Hepatocyte (in vitro differentiated cells): ENCODE data around the gene DYNC2H1. TPM values are rescaled to one million over a fixed set of nuclear protein-coding genes. Genes with fewer than 3 reads are reported as not detected.

Source experiments
- DNase-seq: peaks from one replicate; pipeline ENCODE4 v3.0.0-alpha.2; 2016; ENCODE audit warnings: low spot score
- H2AFZ ChIP-seq: fragments of 200-600 bp; sonication (generic); 2 replicates; pipeline ENCODE4 v1.6.0; 2016; ENCODE audit warnings: antibody characterized with exemption, mild to moderate bottlenecking
- H3K27ac ChIP-seq: fragments of 200-600 bp; sonication (generic); 2 replicates; pipeline ENCODE4 v1.5.1; 2016; ENCODE audit warnings: mild to moderate bottlenecking
- H3K27me3 ChIP-seq: fragments of 200-600 bp; sonication (generic); 2 replicates; pipeline ENCODE4 v1.6.1; 2016
- H3K36me3 ChIP-seq: fragments of 200-600 bp; sonication (generic); replicated peaks from 2 replicates; pipeline ENCODE4 v1.5.1; 2016; ENCODE audit warnings: low read depth; ENCODE audit not compliant: insufficient read depth
- H3K4me1 ChIP-seq: fragments of 200-600 bp; sonication (generic); 2 replicates; pipeline ENCODE4 v1.5.1; 2016; ENCODE audit warnings: mild to moderate bottlenecking, moderate library complexity; ENCODE audit not compliant: insufficient read depth
- H3K4me2 ChIP-seq: fragments of 200-600 bp; sonication (generic); 2 replicates; pipeline ENCODE4 v1.6.0; 2016
- H3K4me3 ChIP-seq: fragments of 200-600 bp; sonication (generic); 2 replicates; pipeline ENCODE4 v1.5.1; 2016; ENCODE audit warnings: mild to moderate bottlenecking
- H3K79me2 ChIP-seq: fragments of 200-600 bp; sonication (generic); 2 replicates; pipeline ENCODE4 v1.6.0; 2017; ENCODE audit warnings: mild to moderate bottlenecking
- H3K9me2 ChIP-seq: fragments of 200-600 bp; sonication (generic); replicated peaks from 2 replicates; pipeline ENCODE4 v1.6.0; 2017; ENCODE audit warnings: mild to moderate bottlenecking; ENCODE audit not compliant: insufficient read depth
- H3K9me3 ChIP-seq: fragments of 200-600 bp; sonication (generic); 2 replicates; pipeline ENCODE4 v1.5.1; 2016; ENCODE audit warnings: low read depth, mild to moderate bottlenecking
- H4K20me1 ChIP-seq: fragments of 200-600 bp; sonication (generic); 2 replicates; pipeline ENCODE4 v1.6.0; 2016; ENCODE audit warnings: mild to moderate bottlenecking; ENCODE audit not compliant: insufficient read depth, poor library complexity, severe bottlenecking
- EZH2 ChIP-seq: fragments of 200-600 bp; sonication (generic); IDR thresholded peaks from 2 replicates; pipeline ENCODE4 v1.6.1; 2016; ENCODE audit warnings: antibody characterized with exemption, mild to moderate bottlenecking, borderline replicate concordance
- EZH2phosphoT487 ChIP-seq: fragments of 200-600 bp; sonication (generic); IDR thresholded peaks from one replicate; pipeline ENCODE4 v1.6.1; 2018; ENCODE audit warnings: antibody characterized with exemption, mild to moderate bottlenecking, low read depth, moderate library complexity; ENCODE audit not compliant: unreplicated experiment, severe bottlenecking
- WGBS: methylation state at CpG from one replicate; pipeline ENCODE4 v1.1.6; 2016; ENCODE audit warnings: low lambda C conversion rate; ENCODE audit errors: missing lambda C conversion rate; 5-methylcytosine and 5-hydroxymethylcytosine counted together
- polyA plus RNA-seq: library from polyadenylated mRNA; unstranded; fragments of >200 nt; fragmentation: Nextera tagmentation; extraction: Ambion mirVana; gene quantifications from 2 replicates; pipeline ENCODE4 v1.2.1, GENCODE V29; 2016
- total RNA-seq: library from RNA; depleted of rRNA; stranded (reverse); fragments of >200 nt; gene quantifications from 2 replicates; pipeline ENCODE4 v1.2.3, GENCODE V29; 2014
- TF ChIP-seq, protein P1 (sequence below): fragments of 200-600 bp; sonication (generic); IDR thresholded peaks from 2 replicates; pipeline ENCODE4 v1.5.1; 2016; ENCODE audit warnings: antibody characterized with exemption, mild to moderate bottlenecking; ENCODE audit not compliant: poor library complexity

The DYNC2H1 gene
- total and polyA plus RNA-seq, 2 experiments from 2014 or later: 4.4 to 16.9 TPM

DNA sequence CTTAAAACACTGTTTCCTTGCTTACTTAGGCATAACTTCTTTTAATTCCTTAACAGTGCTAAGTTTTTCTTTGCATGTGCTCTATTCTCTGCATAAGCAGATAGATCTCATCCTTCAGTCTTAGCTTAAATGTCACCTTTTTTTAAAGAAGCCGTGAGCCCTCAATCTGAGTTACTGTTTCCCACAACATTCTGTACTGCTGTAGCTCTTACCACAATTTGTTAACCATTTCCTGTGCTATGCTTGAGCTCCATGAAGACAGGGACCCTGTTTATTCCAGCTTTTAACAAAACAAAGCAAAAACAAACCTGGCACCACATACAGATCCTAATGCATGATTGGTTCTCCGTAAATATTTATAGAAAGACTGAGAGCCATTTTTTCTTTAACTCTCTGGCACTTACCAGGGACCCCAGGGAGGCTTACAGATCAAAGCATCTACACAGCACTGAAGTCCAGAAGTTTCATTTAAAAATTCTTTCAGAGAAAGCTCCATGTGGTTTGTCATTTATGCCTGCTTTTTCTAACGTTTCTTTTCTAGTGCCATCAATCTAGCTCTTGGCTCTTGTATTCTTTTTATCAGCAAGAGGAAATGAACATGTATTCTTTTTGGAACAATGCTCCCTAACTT, 74.9 kb downstream of the DYNC2H1 start:
- no peaks in the 10 kb centered on the region for H3K79me2 ChIP-seq
- no peaks in the 10 kb centered on the region for H4K20me1 ChIP-seq
- H2AFZ ChIP-seq: no peak overlapping the region
- WGBS: 51% methylated on average over 3 of the region's 3 CpGs
- no peak overlapping the region for H3K4me2 ChIP-seq
- H3K9me3 ChIP-seq: no peaks in the 10 kb centered on the region
- H3K27me3 ChIP-seq: no peaks in the 10 kb centered on the region
- no peak overlapping the region for H3K27ac ChIP-seq
- H3K4me3 ChIP-seq: no peak overlapping the region
- no peak for DNase-seq
- TF ChIP-seq EZH2 (no peak), EZH2phosphoT487 (no peak)
- TF ChIP-seq, protein P1, sequence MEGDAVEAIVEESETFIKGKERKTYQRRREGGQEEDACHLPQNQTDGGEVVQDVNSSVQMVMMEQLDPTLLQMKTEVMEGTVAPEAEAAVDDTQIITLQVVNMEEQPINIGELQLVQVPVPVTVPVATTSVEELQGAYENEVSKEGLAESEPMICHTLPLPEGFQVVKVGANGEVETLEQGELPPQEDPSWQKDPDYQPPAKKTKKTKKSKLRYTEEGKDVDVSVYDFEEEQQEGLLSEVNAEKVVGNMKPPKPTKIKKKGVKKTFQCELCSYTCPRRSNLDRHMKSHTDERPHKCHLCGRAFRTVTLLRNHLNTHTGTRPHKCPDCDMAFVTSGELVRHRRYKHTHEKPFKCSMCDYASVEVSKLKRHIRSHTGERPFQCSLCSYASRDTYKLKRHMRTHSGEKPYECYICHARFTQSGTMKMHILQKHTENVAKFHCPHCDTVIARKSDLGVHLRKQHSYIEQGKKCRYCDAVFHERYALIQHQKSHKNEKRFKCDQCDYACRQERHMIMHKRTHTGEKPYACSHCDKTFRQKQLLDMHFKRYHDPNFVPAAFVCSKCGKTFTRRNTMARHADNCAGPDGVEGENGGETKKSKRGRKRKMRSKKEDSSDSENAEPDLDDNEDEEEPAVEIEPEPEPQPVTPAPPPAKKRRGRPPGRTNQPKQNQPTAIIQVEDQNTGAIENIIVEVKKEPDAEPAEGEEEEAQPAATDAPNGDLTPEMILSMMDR: no peak
- no peaks in the 10 kb centered on the region for H3K9me2 ChIP-seq
- no peaks in the 10 kb centered on the region for H3K36me3 ChIP-seq
- H3K4me1 ChIP-seq: no peaks in the 10 kb centered on the region

DNA sequence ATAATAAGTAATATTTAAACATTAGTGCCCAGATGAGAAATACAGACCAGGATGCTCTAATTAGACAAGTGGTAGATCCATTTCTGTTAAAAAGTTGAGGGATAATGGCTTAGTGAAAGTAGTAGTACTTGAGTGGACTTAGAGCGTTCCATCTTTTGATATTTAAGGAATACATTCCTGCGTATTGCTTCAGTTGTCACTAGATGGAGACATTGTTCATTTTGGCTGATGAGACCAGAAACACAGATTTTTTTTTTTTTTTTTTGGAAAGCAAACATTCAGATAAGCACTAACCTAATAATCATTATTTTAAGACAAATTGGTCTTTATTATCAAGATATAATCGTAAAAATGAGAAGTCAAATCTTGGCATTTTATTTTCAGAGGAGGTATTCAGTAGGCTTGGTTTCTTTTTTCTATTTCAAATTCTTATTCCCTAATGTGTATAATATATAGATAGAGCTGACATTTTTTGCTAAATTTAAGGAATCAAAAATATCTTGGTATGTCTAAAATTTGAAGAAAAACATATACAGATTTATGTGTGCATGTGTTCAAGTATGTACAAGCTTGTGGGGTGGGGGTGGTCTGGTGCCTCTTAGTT, 92.9 kb downstream of the DYNC2H1 start:
- H3K27me3 ChIP-seq: no peaks in the 10 kb centered on the region
- no peaks in the 10 kb centered on the region for H3K79me2 ChIP-seq
- no peak overlapping the region for H2AFZ ChIP-seq
- H3K4me2 ChIP-seq: no peak overlapping the region
- peak; percentile 43 for DNase-seq
- no peak overlapping the region for H3K27ac ChIP-seq
- no peaks in the 10 kb centered on the region for H3K36me3 ChIP-seq
- H3K9me2 ChIP-seq: no peaks in the 10 kb centered on the region
- no peaks in the 10 kb centered on the region for H4K20me1 ChIP-seq
- H3K4me1 ChIP-seq: no peaks in the 10 kb centered on the region
- no peak overlapping the region for H3K4me3 ChIP-seq
- no peak for TF ChIP-seq EZH2
- TF ChIP-seq, protein P1: peak; percentile 76
- TF ChIP-seq EZH2phosphoT487: no peak
- H3K9me3 ChIP-seq: no peaks in the 10 kb centered on the region
- 42% methylated on average over 3 of the region's 3 CpGs for WGBS

DNA sequence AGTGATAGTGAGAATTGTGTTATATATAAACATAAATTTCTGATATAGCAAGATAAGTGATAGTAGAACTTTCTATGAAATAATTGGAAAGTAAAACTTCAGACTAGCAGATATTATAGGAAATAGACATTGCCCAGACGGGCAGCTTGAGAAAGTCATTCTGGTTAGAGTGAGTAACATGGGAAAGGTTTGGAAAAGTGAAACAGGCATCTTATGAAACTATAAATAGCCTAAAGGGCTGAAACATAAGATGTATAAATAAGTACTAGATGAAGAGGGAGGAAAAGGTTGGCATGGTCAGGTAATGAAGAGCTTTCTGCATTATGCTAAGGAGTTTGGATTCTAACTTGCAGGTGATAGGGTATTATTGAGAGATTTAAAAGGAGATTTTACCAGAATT, 101.3 kb downstream of the DYNC2H1 start:
- no peaks in the 10 kb centered on the region for H3K4me1 ChIP-seq
- no peaks in the 10 kb centered on the region for H3K36me3 ChIP-seq
- no peaks in the 10 kb centered on the region for H3K9me2 ChIP-seq
- no peak overlapping the region for H3K4me3 ChIP-seq
- TF ChIP-seq, protein P1: no peak
- TF ChIP-seq EZH2 (no peak), EZH2phosphoT487 (no peak)
- H3K27me3 ChIP-seq: no peaks in the 10 kb centered on the region
- H3K9me3 ChIP-seq: no peaks in the 10 kb centered on the region
- no peak overlapping the region for H3K27ac ChIP-seq
- no peak for DNase-seq
- H4K20me1 ChIP-seq: no peaks in the 10 kb centered on the region
- WGBS: 94% methylated on average over 1 of the region's 1 CpG
- H3K79me2 ChIP-seq: no peaks in the 10 kb centered on the region
- no peak overlapping the region for H2AFZ ChIP-seq
- H3K4me2 ChIP-seq: no peak overlapping the region
